Thoracic aorta (tissue), 2 donors: Measurements from ENCODE around the gene JSRP1. TPM values are rescaled to one million over a fixed set of nuclear protein-coding genes. Genes with fewer than 3 reads are reported as not detected.

Source experiments
- ATAC-seq: fragments of 150-250 bp; one replicate; pipeline ENCODE4 v1.8.0; 2017; ENCODE audit warnings: low read depth; ENCODE audit not compliant: insufficient number of reproducible peaks, low FRiP score
- DNase-seq: peaks from one replicate; pipeline ENCODE4 v3.0.0-alpha.2; 2020; ENCODE audit warnings: low spot score
- H3K27ac ChIP-seq, 2 donors: fragments of 200-600 bp; sonication (generic); 1 replicate in 1 of 2; 2 replicates in 1 of 2; pipeline ENCODE4 v1.5.1; 2016; ENCODE audit warnings: mild to moderate bottlenecking in 2 of 2, moderate library complexity in 2 of 2
- H3K27me3 ChIP-seq: fragments of 200-600 bp; sonication (generic); replicated peaks from 2 replicates; pipeline ENCODE4 v1.6.0; 2016; ENCODE audit warnings: mild to moderate bottlenecking; ENCODE audit not compliant: insufficient read depth
- H3K36me3 ChIP-seq: fragments of 200-600 bp; sonication (generic); one replicate; pipeline ENCODE4 v1.5.1; 2016
- H3K4me1 ChIP-seq, 2 donors: fragments of 200-600 bp; sonication (generic); 1 replicate in 1 of 2; 2 replicates in 1 of 2; pipeline versions ENCODE4 v1.5.1 to v1.6.0; 2016; ENCODE audit warnings: low read depth in 2 of 2, mild to moderate bottlenecking in 1 of 2; ENCODE audit not compliant: control insufficient read depth in 1 of 2
- H3K4me3 ChIP-seq: fragments of 200-600 bp; sonication (generic); 2 replicates; pipeline ENCODE4 v1.5.1; 2016; ENCODE audit warnings: mild to moderate bottlenecking
- H3K9me3 ChIP-seq: fragments of 200-600 bp; sonication (generic); 2 replicates; pipeline ENCODE4 v1.5.1; 2016
- CTCF ChIP-seq: fragments of 200-600 bp; sonication (generic); IDR thresholded peaks from one replicate; pipeline ENCODE4 v1.5.1; 2019; ENCODE audit warnings: antibody characterized with exemption
- total RNA-seq, 2 donors: library from RNA; depleted of rRNA; stranded (reverse); fragments of >200 nt; gene quantifications; one replicate each; pipeline versions ENCODE4 v1.1.0 to v1.2.3, GENCODE V29; 2016

The JSRP1 gene
- total RNA-seq, 2 donors from 2014 or later = not detected

GRCh38 chr19:2234996-2235380 lies 21.2 kb downstream of the JSRP1 start:
- H3K36me3 ChIP-seq = peaks cover 15% of the 10 kb centered on the region
- ATAC-seq (no peak), DNase-seq (no peak)
- no peak for TF ChIP-seq CTCF
- no peaks in the 10 kb centered on the region for H3K9me3 ChIP-seq
- peaks cover 25 to 50% of the 10 kb centered on the region in 2 donors for H3K4me1 ChIP-seq
- H3K27ac ChIP-seq = no peak overlapping the region
- peak overlapping the region; percentile 95 for H3K4me3 ChIP-seq
- no peaks in the 10 kb centered on the region for H3K27me3 ChIP-seq

- Histone ChIP-seq H3K4me1 (peaks cover 18 to 40% of the 10 kb centered on the region in 2 donors), H3K27ac (no peak overlapping the region), H3K4me3 (no peak overlapping the region), H3K9me3 (no peaks in the 10 kb centered on the region), H3K36me3 (peaks cover 20% of the 10 kb centered on the region), H3K27me3 (no peaks in the 10 kb centered on the region)
- DNase-seq = no peak
- ATAC-seq = no peak
- no peak for TF ChIP-seq CTCF
These were observed 22.5 kb downstream of the JSRP1 start for GRCh38 chr19:2233601-2234280.

GRCh38 chr19:2232286-2233151 lies 23.7 kb downstream of the JSRP1 start:
- no peak overlapping the region for H3K27ac ChIP-seq
- no peaks in the 10 kb centered on the region for H3K9me3 ChIP-seq
- TF ChIP-seq CTCF = no peak
- H3K36me3 ChIP-seq = peaks cover 20% of the 10 kb centered on the region
- ATAC-seq = no peak
- peaks cover 6 to 28% of the 10 kb centered on the region in 2 donors for H3K4me1 ChIP-seq
- H3K4me3 ChIP-seq = no peak overlapping the region
- H3K27me3 ChIP-seq = no peaks in the 10 kb centered on the region
- DNase-seq = no peak

DNA sequence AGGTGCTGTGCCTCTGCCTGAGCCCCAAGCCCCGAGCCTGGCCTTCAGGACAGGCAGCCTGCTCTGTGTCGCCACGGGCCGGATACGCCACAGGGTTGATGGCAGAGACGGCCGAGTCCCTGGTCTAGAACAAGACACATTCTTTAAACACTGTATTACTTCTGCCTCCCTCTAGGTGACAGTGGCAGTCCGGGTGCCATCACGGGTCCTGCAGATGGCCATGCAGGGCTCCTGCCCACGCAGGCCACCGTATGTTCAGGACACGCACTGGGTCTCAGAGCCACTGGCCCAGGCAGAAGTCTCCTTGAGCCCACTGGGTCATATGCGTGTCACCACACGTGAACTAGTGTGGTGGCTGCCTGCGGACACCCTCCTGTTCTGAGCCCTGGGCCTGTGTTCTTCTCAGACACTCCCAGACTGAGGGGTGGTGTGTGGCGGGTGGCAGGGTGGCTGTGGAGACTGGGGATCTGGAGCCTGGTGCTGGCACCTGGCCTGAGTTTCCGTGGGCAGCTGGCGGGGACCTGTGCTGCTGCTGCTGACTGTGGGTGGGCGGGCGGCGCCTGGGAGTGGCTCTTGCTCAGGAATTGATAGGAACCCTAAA lies 24.5 kb downstream of the JSRP1 start:
- TF ChIP-seq CTCF = no peak
- Histone ChIP-seq H3K4me1 (peaks cover 3 to 22% of the 10 kb centered on the region in 2 donors), H3K9me3 (no peaks in the 10 kb centered on the region), H3K36me3 (peaks cover 24% of the 10 kb centered on the region), H3K4me3 (no peak overlapping the region), H3K27me3 (no peaks in the 10 kb centered on the region), H3K27ac (no peak overlapping the region)
- DNase-seq (no peak), ATAC-seq (no peak)
